Adrenal gland (tissue), 5 donors: Measurements from ENCODE around the gene AMER3.

Experiments
- CTCF ChIP-seq, 6 experiments: fragments of 450-650 bp in 4 of 6; fragments of 200-600 bp in 2 of 6; sonication (generic) in 1 of 6; IDR thresholded peaks; 1 replicate in 5 of 6; 2 replicates in 1 of 6; pipeline versions ENCODE4 v1.5.1 to v1.8.0; 2016 to 2021; ENCODE audit warnings: antibody characterized with exemption in 6 of 6, mild to moderate bottlenecking in 2 of 6, moderate library complexity in 1 of 6
- POLR2A ChIP-seq, 2 donors: fragments of 450-650 bp; IDR thresholded peaks; one replicate each; pipeline ENCODE4 v1.6.1; 2017; ENCODE audit warnings: antibody characterized with exemption in 2 of 2, mild to moderate bottlenecking in 2 of 2, moderate library complexity in 1 of 2
- donor health status: DM: no; HTN: no; CAD: no.

GRCh38 chr2:130737592-130737991 is 17.7 kb upstream of the AMER3 start:
- no peak for TF ChIP-seq CTCF (IDR thresholded peaks at IDR 0.05)
- TF ChIP-seq POLR2A (IDR thresholded peaks at IDR 0.05), result no peak
